ENCODE measurements around the gene KRTAP4-4. TPM values are rescaled to one million over a fixed set of nuclear protein-coding genes. Genes with fewer than 3 reads are reported as not detected.

KRTAP4-4 gene
- total and polyA plus RNA-seq, 2 of the 13 experiments (the other 11 are each of a cell fraction or from before 2014, with no cell fraction given), result not detected

DNA sequence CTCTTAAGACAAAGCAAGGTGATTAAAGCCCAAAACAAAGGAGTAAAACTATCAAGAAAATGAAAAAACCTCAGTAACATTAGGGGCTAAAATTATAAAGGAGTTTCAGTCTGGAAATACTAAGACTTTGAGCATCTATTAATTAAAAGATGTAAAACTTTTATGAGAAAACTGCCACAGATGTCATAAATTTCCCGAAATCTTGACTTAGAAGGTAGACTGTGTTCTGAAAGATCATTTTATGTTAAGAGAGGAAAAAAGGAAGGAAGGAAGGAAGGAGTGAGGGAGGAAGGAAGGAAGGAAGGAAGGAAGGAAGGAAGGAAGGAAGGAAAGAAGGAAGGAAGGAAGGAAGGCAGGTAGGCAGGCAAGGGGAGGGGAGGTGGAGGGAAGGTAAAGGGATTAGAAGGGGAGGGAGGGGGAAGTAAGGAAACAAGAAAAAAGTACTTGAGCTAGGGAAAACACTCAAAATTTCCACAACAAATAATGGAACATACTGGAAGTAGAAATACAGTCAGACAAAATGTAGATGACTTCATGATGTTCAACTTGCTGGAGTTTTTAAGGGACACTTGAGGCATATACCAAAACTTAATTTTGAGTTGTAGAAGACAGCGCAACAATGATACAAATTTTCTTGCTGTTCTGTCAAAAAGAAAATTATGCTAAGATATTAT lies 12.9 kb downstream of the KRTAP4-4 start:
- in situ Hi-C loops (cut with HindIII; ENCODE audit: extremely low pct_ligation_motif_present, low pct_unique_long_range_greater_than_20kb) (no loop called here), intact Hi-C loops (cut with micrococcal nuclease; ENCODE audit: unreplicated experiment) (no loop called here)
- no TSS peak for BruUV-seq (replicated peaks)
- H3K36me3 ChIP-seq (replicated peaks in 1 of 2; ENCODE audit: control insufficient read depth in 1 of 2, insufficient read depth in 2 of 2, low read length in 2 of 2), result no peaks in the 10 kb centered on the region
- TF ChIP-seq HNRNPK (IDR thresholded peaks at IDR 0.05; ENCODE audit: low read depth, low read length, poor library complexity, severe bottlenecking) (peak; percentile 85), RARA (CRISPR knock-in tag; IDR thresholded peaks at IDR 0.05) (no peak)
- TF ChIP-seq, protein P1, sequence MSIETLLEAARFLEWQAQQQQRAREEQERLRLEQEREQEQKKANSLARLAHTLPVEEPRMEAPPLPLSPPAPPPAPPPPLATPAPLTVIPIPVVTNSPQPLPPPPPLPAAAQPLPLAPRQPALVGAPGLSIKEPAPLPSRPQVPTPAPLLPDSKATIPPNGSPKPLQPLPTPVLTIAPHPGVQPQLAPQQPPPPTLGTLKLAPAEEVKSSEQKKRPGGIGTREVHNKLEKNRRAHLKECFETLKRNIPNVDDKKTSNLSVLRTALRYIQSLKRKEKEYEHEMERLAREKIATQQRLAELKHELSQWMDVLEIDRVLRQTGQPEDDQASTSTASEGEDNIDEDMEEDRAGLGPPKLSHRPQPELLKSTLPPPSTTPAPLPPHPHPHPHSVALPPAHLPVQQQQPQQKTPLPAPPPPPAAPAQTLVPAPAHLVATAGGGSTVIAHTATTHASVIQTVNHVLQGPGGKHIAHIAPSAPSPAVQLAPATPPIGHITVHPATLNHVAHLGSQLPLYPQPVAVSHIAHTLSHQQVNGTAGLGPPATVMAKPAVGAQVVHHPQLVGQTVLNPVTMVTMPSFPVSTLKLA (IDR thresholded peaks at IDR 0.05), result no peak
- TF ChIP-seq, protein P2, sequence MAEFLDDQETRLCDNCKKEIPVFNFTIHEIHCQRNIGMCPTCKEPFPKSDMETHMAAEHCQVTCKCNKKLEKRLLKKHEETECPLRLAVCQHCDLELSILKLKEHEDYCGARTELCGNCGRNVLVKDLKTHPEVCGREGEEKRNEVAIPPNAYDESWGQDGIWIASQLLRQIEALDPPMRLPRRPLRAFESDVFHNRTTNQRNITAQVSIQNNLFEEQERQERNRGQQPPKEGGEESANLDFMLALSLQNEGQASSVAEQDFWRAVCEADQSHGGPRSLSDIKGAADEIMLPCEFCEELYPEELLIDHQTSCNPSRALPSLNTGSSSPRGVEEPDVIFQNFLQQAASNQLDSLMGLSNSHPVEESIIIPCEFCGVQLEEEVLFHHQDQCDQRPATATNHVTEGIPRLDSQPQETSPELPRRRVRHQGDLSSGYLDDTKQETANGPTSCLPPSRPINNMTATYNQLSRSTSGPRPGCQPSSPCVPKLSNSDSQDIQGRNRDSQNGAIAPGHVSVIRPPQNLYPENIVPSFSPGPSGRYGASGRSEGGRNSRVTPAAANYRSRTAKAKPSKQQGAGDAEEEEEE (CRISPR knock-in tag; IDR thresholded peaks at IDR 0.05; ENCODE audit: borderline replicate concordance), result no peak
- no peak overlapping the region for H3K4me2 ChIP-seq (ENCODE audit: low read depth, low read length)
- peaks cover 17% of the 10 kb centered on the region for H3K9me3 ChIP-seq (ENCODE audit: low read length)
- H3K4me1 ChIP-seq (ENCODE audit: insufficient read depth, low read length), result no peaks in the 10 kb centered on the region
- no peak overlapping the region for H3K9ac ChIP-seq (ENCODE audit: insufficient read depth, low read depth, low read length)
- CTCF ChIA-PET (ENCODE audit: low intra/inter-chr PET ratio, low total read pairs), result no interaction called here
- no peaks in the 10 kb centered on the region for H3K79me2 ChIP-seq (ENCODE audit: insufficient read depth, low read length)
- H3K27ac ChIP-seq (ENCODE audit: extremely low read length, insufficient read depth, low read length), result no peak overlapping the region
- FAIRE-seq, result no peak
- no peaks in the 10 kb centered on the region for H4K20me1 ChIP-seq (ENCODE audit: insufficient read depth, low read length)
- H3K4me3 ChIP-seq (replicated peaks in 1 of 3; ENCODE audit: insufficient read depth in 1 of 3, low read depth in 2 of 3, low read length in 3 of 3), result no peak overlapping the region
- H3K27me3 ChIP-seq (ENCODE audit: control insufficient read depth in 1 of 2, insufficient read depth in 2 of 2, low read length in 2 of 2), result no peaks in the 10 kb centered on the region
- ATAC-seq, result no peak
- 51% methylated on average over 2 of the region's 2 CpGs for WGBS (ENCODE audit: low lambda C conversion rate)
- DNase-seq (ENCODE audit: low spot score), result no peak
- POLR2A ChIA-PET, result no interaction called here
- no peak overlapping the region for H2AFZ ChIP-seq (ENCODE audit: low read length)

All from HepG2 (cell line).